BE2C (cell line): ENCODE results near the gene CNPY4.

Source experiments
- DNase-seq: peaks from one replicate; pipeline ENCODE4 v3.0.0-alpha.2; 2020
- H3K27me3 ChIP-seq: fragments of 250-450 bp; sonication (Bioruptor Pico); 2 replicates; pipeline ENCODE4 v1.5.1; 2020; ENCODE audit warnings: mild to moderate bottlenecking
- H3K36me3 ChIP-seq: fragments of 250-450 bp; sonication (Bioruptor Pico); 2 replicates; pipeline ENCODE4 v1.5.1; 2020; ENCODE audit warnings: mild to moderate bottlenecking
- H3K4me1 ChIP-seq: fragments of 250-450 bp; sonication (Bioruptor Pico); 2 replicates; pipeline ENCODE4 v1.5.1; 2020
- H3K4me3 ChIP-seq: 2 replicates; pipeline ENCODE4 v1.5.1; 2011; ENCODE audit warnings: low read depth, low read length
- H3K9me3 ChIP-seq: fragments of 250-450 bp; sonication (Bioruptor Pico); 2 replicates; pipeline ENCODE4 v1.5.1; 2020
- TF ChIP-seq, protein P1 (sequence below): IDR thresholded peaks from 2 replicates; pipeline ENCODE4 v1.5.1; 2012; ENCODE audit warnings: mild to moderate bottlenecking, low read depth, low read length

CNPY4 gene

DNA sequence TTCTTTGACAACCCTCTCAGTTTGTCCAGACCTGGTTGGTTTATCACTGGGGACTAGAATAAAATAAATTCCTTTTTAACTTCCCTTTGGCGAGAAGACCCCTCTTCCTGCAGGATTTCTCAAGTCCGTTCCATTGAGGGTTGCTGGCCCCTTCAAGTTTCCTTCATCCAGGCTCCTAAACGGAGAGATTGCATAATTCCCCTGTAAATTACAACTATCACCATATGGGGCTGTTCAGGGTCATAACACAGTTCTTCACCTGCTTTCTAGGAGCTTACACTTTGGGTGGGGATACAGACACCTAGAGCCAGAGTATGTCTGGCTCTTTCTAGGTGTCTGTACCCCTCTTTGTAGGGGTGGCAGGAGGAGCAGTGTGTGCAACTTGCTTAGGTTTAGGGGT lies 33.9 kb upstream of the CNPY4 start:
- TF ChIP-seq, protein P1, sequence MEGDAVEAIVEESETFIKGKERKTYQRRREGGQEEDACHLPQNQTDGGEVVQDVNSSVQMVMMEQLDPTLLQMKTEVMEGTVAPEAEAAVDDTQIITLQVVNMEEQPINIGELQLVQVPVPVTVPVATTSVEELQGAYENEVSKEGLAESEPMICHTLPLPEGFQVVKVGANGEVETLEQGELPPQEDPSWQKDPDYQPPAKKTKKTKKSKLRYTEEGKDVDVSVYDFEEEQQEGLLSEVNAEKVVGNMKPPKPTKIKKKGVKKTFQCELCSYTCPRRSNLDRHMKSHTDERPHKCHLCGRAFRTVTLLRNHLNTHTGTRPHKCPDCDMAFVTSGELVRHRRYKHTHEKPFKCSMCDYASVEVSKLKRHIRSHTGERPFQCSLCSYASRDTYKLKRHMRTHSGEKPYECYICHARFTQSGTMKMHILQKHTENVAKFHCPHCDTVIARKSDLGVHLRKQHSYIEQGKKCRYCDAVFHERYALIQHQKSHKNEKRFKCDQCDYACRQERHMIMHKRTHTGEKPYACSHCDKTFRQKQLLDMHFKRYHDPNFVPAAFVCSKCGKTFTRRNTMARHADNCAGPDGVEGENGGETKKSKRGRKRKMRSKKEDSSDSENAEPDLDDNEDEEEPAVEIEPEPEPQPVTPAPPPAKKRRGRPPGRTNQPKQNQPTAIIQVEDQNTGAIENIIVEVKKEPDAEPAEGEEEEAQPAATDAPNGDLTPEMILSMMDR = no peak
- DNase-seq = no peak
- Histone ChIP-seq H3K27me3 (no peaks in the 10 kb centered on the region), H3K4me3 (no peak overlapping the region), H3K4me1 (0 out of 2 replicates have a peak, but pooled peaks cover 2% of the 10 kb centered on the region), H3K9me3 (no peaks in the 10 kb centered on the region), H3K36me3 (peaks cover 9% of the 10 kb centered on the region)

DNA sequence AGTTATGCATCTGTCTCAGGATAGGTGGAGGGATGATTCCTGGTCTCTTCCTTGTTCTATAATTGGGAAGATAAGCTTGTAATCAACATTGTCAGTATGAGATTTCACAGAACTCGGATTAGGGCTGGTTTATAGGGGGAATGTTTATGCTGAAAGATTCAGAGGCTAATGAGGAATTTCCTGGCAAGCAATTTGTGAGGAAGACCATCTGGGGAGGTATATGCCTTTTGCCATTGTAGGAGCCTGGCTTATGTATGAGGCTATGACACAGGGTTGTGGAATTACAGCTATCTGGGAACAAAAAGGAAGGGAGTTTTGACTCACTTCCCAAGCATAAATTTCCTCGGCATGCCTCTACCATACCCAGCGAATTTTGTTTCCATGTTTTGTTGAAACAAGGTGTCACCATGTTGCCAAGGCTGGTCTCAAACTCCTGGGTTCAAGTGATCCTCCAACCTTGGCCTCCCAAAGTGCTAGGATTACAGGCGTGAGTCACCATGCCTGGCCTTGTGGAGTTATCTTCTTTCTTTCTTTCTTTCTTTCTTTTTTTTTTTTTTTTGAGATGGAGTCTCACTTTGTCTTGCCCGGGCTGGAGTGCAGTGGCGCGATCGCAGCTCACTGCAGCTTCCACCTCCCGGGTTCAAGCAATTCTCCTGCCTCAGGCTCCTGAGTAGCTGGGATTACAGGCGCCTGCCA lies 32.2 kb upstream of the CNPY4 start:
- H3K4me1 ChIP-seq = 0 out of 2 replicates have a peak, but pooled peaks cover 2% of the 10 kb centered on the region
- no peak overlapping the region for H3K4me3 ChIP-seq
- no peaks in the 10 kb centered on the region for H3K9me3 ChIP-seq
- no peaks in the 10 kb centered on the region for H3K27me3 ChIP-seq
- peaks cover 18% of the 10 kb centered on the region for H3K36me3 ChIP-seq
- DNase-seq = no peak
- TF ChIP-seq, protein P1 = no peak

DNA sequence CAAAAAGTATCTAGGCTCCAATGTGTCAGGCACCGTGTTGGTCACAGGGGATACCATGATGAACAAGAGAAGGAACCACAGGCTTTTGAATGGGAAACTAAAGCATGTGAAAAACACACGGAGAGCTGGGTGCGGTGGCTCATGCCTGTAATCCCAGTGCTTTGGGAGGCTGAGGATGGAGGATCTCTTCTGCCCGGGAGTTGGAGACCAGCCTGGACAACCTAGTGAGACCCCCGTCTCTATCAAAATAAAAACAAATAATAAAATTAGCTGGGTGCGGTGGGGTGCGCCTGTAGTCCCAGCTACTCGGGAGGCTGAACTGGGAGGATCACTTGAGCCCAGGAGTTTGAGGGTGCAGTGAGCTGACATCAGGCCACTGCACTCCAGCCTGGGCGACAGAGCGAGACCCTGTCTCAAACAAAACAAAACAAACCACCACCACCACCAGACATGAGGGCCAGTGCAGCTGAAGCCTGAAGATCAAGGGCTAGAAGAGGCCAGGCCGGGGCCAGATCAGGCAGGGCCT lies 31.3 kb upstream of the CNPY4 start:
- peaks cover 27% of the 10 kb centered on the region for H3K36me3 ChIP-seq
- 0 out of 2 replicates have a peak, but pooled peaks cover 2% of the 10 kb centered on the region for H3K4me1 ChIP-seq

DNA sequence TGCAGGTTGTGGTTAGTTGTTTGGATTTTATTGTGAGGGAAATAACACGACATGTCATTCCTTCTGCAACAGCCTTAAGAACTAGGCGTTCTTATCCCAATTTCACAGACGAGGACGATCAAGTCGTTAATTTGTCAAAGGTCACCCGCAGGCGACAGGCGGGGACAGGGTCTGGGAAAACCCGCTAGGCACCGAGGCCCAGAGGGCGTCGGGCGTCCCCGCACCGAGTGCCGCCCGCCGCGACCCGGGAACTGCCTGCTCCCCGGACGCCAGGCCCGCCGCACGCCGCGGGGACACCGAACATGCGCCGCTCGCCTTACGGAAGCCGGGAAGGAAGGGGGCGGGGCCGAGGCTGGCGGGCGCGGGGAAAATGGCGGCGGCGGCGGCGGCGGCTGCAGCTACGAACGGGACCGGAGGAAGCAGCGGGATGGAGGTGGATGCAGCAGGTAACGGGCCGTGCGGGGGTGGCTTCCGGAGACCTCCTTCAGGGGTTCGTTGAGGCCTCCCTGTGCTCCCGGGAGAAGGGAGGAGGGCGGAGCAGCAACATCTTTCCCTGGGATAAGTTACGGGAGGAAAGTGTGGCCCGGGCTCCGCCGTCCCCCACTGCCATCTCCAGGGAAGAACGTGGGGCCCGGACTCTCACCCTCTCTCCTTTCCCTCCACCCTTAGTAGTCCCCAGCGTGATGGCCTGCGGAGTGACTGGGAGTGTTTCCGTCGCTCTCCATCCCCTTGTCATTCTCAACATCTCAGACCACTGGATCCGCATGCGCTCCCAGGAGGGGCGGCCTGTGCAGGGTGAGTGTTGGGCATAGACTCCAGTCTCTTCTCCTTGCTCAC lies 30.6 kb upstream of the CNPY4 start, which contains the start of gene COPS6:
TSS of gene COPS6 (plus strand) at position 349 of the 837 bp plus-strand sequence. CDS start at position 371, 22 bp downstream.
- Histone ChIP-seq H3K4me3 (peak within 1 kb of the TSS; percentile 86), H3K27me3 (no peaks in the 10 kb centered on the region), H3K9me3 (no peaks in the 10 kb centered on the region), H3K4me1 (0 out of 2 replicates have a peak, but pooled peaks cover 2% of the 10 kb centered on the region), H3K36me3 (peaks cover 34% of the 10 kb centered on the region)
- TF ChIP-seq, protein P1 = no peak
- peak; percentile 88 for DNase-seq

More for the DNA sequence above, 31.3 kb upstream of the CNPY4 start:
- TF ChIP-seq, protein P1 = no peak
- Histone ChIP-seq H3K9me3 (no peaks in the 10 kb centered on the region), H3K4me3 (peak overlapping the region; percentile 86), H3K27me3 (no peaks in the 10 kb centered on the region)
- no peak for DNase-seq

DNA sequence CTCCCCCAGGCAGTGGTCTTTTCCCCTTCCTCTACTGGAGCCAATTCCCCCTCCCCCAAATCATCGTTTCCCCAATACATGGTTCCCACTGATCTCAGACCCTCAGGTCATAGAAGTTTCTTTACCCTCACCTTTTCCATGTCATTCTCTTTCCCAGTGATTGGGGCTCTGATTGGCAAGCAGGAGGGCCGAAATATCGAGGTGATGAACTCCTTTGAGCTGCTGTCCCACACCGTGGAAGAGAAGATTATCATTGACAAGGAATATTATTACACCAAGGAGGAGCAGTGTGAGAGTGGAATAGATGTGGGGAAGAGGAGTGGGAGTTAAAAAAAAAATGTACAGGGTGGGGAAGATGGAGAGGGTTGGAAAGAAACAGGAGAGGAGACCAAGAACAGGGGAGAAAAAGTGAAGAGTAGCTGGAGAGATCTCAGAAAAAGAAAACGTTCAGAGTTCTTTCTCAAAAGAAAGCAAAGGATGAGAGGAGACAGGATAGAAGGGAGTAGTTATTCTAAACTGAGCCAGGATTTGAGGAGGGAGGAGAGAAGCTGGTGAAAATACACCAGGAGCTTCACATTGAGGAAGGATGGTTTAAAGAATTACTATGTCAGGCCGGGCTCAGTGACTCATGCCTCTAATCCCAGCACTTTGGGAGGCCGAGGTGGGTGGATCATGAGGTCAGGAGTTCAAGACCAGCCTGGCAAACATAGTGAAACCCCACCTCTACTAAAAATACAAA lies 29.8 kb upstream of the CNPY4 start:
- 0 out of 2 replicates have a peak, but pooled peaks cover 2% of the 10 kb centered on the region for H3K4me1 ChIP-seq
- DNase-seq = no peak
- no peaks in the 10 kb centered on the region for H3K27me3 ChIP-seq
- H3K4me3 ChIP-seq = peak overlapping the region; percentile 86
- TF ChIP-seq, protein P1 = no peak
- no peaks in the 10 kb centered on the region for H3K9me3 ChIP-seq
- H3K36me3 ChIP-seq = peaks cover 42% of the 10 kb centered on the region
